GM12873 (cell line): ENCODE data around the gene ZBTB3.

Experiments
- TF ChIP-seq, protein P1 (sequence below): IDR thresholded peaks from 2 replicates; pipeline ENCODE4 v1.5.1; 2012; ENCODE audit warnings: low read depth, mild to moderate bottlenecking, moderate library complexity, low read length, control low read depth; ENCODE audit not compliant: insufficient read depth; ENCODE audit errors: missing control alignments

Gene ZBTB3

DNA sequence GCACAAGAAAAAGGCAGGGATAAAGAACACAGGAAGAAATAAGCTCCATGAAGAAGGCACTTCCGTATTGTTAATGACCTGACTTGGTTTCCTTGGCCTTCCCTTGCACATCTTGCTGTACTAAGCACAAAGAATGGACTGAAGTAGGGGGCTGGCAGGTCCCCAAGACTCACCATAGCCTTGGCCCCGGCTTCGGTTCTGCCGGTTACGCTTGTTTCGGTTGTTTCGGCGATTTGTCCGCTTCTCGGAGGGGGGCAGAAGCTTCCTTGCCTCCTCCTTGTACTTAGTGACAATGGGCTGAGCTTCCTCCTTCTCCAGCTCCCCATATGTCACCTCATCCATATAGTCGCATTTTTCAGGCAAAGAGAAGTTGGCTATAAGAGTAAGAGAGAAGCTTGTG, 37.1 kb downstream of the ZBTB3 start:
- TF ChIP-seq, protein P1, sequence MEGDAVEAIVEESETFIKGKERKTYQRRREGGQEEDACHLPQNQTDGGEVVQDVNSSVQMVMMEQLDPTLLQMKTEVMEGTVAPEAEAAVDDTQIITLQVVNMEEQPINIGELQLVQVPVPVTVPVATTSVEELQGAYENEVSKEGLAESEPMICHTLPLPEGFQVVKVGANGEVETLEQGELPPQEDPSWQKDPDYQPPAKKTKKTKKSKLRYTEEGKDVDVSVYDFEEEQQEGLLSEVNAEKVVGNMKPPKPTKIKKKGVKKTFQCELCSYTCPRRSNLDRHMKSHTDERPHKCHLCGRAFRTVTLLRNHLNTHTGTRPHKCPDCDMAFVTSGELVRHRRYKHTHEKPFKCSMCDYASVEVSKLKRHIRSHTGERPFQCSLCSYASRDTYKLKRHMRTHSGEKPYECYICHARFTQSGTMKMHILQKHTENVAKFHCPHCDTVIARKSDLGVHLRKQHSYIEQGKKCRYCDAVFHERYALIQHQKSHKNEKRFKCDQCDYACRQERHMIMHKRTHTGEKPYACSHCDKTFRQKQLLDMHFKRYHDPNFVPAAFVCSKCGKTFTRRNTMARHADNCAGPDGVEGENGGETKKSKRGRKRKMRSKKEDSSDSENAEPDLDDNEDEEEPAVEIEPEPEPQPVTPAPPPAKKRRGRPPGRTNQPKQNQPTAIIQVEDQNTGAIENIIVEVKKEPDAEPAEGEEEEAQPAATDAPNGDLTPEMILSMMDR: no peak

DNA sequence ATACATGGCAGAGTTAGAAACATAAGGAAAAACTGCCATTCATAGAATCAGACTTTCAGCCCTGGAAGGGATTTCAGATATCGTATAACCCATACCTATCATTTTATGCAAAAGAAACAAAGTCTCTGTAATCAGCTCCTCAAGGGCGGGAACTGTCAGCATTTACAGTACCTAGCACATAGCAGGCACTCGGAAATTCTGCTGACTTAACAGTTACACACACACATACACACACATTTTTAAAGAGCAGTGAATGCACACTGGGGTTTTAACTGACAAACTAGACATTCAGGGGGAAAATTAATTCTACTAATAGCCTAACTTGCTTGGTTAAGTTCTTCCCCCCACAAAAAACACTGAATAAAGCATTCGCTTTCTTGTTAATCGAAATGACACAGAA, 37.8 kb downstream of the ZBTB3 start:
- TF ChIP-seq, protein P1: no peak

DNA sequence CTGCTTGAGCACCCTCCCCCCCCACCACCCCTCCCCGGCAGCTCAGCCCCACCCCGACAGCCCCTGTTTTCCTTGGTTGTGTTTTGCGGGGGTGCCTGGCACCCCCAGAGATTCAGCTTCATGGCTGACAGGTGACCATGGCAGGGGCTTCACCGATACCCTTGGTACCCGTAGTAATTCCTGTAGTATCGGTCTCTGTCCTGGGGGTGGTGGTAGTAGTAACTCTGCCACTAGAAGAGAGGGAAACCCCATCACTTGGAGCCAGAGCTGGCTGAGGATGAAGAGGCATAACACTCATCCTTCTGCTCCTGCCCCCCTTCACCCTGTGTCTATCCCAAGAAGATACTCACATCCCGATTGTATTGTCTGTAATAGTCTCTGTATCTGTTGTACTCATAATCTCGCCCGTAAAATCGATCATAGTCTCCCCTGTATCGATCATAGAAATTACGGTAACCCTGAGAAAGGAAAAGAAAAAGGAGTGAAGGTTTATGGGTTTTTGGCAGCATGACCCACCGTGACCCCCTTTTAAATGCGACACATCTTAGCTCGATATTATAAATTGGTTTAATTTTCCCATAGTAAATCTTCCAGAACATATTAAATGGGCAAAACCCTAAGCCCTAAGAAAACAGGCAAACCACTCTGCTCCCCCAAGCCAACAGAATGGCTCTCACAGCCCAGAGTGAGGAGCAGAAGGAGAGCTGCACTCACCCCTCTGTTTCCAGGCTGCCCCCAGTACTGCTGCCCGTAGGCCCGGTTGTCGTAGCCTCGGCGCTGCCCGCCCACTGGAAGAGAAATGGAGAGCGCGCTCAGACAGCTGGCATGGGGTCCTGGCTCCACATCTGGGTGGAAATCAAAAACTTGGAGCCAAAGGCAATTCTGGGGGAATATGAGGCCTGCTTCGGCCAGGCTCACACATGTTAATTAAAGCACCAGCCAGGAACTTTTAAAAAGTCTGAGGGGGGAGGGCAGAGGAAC, 38.5 kb downstream of the ZBTB3 start:
- TF ChIP-seq, protein P1: no peak

DNA sequence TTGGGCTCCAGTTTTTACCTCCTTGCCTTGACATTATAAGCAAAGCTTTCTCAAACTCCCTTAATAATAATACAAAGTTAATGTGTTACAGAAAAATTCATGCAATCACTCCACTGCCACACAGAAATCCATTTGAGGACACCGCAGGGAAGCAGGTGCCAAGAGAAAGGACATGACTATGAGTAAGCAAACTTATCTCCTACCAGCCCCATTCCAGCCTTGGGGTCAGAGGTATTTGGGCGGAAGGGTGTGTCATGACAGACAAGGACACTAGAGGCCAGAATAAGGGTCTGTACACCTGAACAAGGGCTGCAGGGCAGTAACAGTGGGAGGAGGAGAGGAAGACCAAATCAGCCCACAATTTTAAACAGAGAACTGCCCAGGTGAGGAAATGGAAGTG, 40.6 kb downstream of the ZBTB3 start:
- TF ChIP-seq, protein P1: no peak

DNA sequence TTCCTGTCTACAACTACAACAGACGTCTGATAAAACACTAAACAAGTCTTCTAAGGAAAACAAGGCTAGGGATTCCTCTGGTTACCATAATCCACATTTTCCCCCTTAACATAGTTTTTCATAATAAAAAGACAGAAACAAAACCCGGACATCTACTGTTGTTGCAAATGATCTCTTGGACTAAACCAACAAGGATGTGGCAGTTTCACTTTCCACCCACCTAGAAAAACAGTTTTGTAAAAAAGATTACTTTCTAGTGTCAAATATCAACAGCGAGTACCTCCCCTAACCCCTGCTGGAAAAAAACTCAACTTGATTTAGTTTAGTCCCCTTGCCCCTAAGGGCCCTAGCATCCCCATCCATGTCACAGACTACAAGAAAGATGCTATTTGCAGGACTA, 41.1 kb downstream of the ZBTB3 start:
- TF ChIP-seq, protein P1: no peak

DNA sequence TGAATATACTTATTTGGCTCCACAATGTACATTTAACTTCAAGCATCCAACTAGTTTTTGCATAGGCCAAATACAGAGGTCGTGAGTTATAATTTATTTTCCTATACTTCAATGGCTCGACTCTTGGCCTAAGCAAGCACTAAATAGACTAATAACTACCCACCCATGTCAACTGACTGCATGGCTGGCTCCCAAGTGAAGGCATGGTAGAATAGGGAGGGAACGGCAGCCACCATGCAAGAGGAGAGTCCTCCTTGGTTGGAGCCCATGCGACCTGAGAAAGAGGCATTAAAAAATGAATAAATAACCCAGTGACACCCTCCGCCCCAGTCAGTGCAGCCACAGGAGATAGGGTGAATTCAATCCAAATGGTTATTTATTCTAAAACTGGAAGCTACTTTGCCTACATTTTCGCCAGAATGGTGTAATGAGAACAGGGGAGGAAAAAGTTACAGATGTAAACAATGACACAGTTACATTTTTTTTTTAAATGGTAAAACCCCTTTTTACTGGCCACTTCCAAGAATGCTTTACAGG, 41.6 kb downstream of the ZBTB3 start:
- TF ChIP-seq, protein P1: no peak

DNA sequence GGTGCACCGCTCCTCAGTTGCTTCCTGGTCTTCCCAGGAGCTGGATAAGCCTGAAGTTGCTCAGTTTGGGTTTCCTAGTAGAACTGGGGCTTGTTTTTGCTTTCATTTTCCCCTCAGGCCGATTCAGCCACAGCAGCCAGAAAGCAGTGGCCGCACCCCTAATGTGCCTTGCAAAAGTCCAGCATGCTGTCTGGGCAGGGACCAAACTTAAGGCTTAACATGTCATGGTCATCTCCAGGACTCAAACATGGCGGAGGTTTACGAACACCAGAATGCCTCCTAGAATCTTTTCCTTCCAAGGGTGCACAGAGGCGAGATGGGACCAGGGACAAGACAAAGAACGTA, 44.0 kb downstream of the ZBTB3 start:
- TF ChIP-seq, protein P1: no peak
